ENCODE data around the gene POLR1B. TPM values are rescaled to one million over a fixed set of nuclear protein-coding genes. Genes with fewer than 3 reads are reported as not detected.
A peak's percentile ranks its signal among the peaks of the same experiment; 100 is the strongest.
"Not testable (repeated sequence)": the region's sequence is repeated elsewhere in the genome, so short reads cannot be mapped to it uniquely, and the experiment has no call there.

The POLR1B gene, protein sequence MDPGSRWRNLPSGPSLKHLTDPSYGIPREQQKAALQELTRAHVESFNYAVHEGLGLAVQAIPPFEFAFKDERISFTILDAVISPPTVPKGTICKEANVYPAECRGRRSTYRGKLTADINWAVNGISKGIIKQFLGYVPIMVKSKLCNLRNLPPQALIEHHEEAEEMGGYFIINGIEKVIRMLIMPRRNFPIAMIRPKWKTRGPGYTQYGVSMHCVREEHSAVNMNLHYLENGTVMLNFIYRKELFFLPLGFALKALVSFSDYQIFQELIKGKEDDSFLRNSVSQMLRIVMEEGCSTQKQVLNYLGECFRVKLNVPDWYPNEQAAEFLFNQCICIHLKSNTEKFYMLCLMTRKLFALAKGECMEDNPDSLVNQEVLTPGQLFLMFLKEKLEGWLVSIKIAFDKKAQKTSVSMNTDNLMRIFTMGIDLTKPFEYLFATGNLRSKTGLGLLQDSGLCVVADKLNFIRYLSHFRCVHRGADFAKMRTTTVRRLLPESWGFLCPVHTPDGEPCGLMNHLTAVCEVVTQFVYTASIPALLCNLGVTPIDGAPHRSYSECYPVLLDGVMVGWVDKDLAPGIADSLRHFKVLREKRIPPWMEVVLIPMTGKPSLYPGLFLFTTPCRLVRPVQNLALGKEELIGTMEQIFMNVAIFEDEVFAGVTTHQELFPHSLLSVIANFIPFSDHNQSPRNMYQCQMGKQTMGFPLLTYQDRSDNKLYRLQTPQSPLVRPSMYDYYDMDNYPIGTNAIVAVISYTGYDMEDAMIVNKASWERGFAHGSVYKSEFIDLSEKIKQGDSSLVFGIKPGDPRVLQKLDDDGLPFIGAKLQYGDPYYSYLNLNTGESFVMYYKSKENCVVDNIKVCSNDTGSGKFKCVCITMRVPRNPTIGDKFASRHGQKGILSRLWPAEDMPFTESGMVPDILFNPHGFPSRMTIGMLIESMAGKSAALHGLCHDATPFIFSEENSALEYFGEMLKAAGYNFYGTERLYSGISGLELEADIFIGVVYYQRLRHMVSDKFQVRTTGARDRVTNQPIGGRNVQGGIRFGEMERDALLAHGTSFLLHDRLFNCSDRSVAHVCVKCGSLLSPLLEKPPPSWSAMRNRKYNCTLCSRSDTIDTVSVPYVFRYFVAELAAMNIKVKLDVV
- 10 to 100 TPM in 1 of 2 donors, 1 to 10 TPM in 1; 9.4 to 16.0 TPM for total RNA-seq
- long read RNA-seq, full-length matches to known transcripts, result 10 of 15 reads
- long read RNA-seq, partial matches to known transcripts, result 3 of 15 reads
- long read RNA-seq, other reads (novel, unspliced or antisense), result 2 of 15 reads

DNA sequence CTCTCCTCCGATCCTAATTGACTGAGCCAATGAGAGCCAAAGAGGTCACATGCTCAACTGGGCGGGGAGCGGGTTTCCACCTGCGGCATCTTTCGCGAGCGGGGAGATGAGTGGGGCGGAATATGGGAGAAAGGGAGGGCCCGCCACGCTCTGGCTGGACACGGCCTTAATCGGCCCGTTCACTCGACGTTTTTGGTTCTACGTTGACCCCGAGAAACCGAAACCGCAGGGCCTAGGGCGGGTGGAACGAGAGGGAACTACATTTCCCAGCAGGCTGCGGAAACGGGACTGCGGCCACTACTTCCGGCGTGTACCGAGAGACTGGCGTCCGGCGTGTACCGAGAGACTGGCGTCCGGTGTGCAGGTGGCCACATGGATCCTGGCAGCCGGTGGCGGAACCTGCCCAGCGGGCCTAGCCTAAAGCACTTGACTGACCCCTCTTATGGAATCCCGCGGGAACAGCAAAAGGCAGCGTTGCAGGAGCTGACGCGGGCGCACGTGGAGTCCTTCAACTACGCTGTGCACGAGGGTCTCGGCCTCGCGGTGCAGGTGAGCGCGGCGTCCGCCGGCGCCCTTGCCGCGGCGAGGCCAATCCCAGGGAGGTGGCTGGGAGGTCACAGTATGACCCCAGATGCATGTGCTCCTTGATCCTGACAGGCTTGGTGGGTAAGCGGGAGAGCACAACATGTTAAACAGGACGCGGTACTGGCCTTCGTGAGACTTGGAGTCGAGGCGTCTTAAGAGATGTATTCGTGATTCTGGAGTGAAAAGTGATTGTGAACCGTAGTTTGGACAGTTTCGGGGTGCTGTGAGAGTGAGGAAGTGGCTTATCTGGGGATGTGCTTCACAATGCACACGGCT, at the start of gene POLR1B:
Gene POLR1B (plus strand): TSS at position 343 of the 861 bp plus-strand sequence. CDS start 30 bp downstream, at position 373.
- DNase-seq (peak; percentile 90), ATAC-seq (peak; percentile 95 to 97)
- intact Hi-C loops (cut with DNase I), result loop anchor here (5.0 to 10.0 kb wide), 2 partner anchors 58 to 60 kb away; partner anchors contain the start of gene TTL (in 2 of the 2)

DNA sequence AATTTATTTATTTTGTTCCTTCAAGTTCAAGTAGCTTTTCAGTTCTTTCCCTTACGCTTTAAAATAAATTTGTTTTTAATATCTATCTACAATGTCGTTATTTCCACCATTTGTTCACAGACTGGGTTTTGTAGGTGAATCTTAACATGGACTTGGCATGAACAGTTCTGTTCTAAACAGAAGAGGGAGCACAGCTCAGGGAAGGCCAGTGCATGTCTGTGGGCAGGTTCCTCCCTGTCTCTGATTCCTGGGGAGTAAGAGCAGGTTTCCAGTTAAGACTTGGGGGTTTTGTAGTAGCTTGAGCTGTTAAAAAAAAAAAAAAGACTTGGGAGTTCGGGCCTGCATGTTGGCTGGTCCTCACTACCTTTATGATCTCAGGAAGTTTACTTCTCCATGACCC, 49.2 kb upstream of the POLR1B start:
- DNase-seq (no peak), ATAC-seq (no peak)
- intact Hi-C loops (cut with DNase I), result no loop called here

DNA sequence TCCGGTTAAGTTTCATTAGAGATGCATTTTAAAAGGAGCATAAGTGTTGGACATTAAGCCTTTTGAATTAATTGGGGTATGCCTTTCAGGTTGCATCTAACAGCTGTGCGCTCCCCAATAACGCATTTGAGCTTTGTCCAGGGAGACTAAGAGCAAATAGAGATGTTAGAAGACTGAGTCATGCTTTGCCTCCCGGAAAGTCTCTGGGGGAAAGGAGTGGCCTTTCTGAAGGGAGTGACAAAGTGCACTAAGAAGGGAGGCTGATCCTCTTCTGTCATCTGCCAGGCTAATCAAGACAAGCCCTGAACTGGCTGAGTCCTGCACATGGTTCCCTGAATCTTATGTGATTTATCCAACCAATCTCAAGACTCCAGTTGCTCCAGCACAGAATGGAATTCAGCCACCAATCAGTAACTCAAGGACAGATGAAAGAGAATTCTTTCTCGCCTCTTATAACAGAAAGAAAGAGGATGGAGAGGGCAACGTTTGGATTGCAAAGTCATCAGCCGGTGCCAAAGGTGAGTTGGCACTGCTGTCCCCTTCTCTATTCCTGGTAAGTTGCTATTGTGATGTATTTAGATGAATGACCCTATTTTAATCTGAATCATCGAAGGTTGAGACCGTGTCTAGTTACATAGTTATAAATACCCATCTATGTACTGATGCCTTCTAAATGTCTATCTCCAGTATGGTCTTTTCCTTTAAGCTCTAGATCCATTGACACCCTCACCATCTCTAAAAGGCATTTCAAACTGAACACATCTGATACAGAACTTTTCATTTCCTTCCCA, 48.2 kb upstream of the POLR1B start:
- intact Hi-C loops (cut with DNase I), result no loop called here
- DNase-seq (no peak), ATAC-seq (peak; percentile 41 to 67)

DNA sequence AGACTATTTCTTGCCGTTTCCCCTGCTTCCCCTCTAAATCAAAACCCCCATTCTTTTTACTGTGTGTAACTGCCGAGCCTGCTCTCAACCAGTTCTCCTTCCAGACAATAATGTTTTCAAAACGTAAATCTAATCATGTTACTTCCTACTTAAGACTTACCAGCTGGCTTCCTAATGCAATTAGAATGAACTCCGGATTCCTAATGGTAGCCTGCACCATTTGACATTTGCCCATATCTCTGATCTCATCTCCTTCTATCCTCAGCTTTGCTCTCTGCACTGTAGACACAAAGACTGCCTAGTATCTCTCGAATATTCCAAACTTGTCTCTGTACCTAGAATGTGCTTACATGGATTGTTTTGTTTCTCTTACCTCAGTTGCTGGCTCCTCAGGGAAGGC, 47.4 kb upstream of the POLR1B start:
- DNase-seq, result no peak
- no peak for ATAC-seq
- intact Hi-C loops (cut with DNase I), result no loop called here

DNA sequence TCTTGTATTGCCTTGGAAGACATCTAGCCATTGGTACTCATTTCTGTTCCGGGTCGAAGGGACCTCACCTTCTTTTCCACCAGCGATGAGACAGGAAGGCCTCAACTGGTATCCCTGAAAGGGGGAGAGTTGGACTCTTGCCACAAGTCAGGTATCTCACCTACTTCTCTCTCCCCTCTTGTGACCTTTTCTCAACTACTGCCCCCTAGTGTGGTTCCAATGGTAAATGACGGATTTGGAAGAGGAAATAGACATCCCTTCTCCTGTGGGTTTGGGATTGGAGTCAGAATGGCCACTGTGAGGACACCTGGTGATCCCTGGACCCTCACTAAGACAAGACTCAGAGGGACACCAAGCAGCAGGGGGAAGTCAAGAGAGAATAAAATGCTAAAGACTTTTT, 46.4 kb upstream of the POLR1B start:
- ATAC-seq; DNase-seq; intact Hi-C loops (cut with DNase I): not testable (repeated sequence)

DNA sequence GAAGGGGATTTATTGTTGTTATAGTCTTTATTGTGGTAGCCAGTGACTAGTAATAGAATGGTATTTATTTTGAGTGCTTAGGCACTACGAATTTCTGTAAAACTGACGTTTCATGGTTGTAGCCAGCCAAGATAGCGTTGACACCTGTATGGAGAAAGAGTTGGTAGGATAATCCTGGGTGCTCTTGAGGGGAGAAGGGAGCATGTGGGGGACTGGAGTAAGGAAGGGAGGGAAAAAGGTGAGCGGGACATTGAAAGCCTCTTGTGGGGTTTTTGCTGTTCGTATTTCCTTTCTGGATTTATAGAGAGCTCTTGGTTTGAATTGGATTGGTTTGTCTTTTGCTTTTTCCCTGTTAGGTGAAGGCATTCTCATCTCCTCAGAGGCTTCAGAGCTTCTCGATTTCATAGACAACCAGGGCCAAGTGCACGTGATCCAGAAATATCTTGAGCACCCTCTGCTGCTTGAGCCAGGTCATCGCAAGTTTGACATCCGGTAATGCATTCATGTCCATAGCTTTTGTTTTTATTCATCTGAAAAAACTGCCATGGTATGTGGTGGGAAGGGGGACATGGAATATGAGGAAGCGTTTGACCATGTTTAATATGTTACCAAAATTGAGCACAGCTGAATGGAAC, 41.3 kb upstream of the POLR1B start:
- ATAC-seq, result peak; percentile 30 to 47
- intact Hi-C loops (cut with DNase I); DNase-seq: not testable (repeated sequence)

DNA sequence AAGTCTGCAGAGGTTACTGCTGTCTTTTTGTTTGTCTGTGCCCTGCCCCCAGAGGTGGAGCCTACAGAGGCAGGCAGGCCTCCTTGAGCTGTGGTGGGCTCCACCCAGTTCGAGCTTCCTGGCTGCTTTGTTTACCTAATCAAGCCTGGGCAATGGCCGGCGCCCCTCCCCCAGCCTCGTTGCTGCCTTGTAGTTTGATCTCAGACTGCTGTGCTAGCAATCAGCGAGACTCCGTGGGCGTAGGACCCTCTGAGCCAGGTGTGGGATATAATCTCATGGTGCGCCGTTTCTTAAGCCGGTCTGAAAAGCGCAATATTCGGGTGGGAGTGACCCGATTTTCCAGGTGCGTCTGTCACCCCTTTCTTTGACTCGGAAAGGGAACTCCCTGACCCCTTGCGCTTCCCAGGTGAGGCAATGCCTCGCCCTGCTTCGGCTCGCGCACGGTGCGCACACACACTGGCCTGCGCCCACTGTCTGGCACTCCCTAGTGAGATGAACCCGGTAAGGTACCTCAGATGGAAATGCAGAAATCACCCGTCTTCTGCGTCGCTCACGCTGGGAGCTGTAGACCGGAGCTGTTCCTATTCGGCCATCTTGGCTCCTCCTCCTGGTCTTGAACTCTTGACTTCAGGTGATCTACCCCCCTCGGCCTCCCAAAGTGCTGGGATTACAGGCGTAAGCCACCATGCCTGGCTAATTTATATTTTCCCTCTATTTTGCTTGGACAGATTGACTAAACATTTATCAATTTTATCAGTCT, 32.8 kb upstream of the POLR1B start:
- DNase-seq; intact Hi-C loops (cut with DNase I): not testable (repeated sequence)

DNA sequence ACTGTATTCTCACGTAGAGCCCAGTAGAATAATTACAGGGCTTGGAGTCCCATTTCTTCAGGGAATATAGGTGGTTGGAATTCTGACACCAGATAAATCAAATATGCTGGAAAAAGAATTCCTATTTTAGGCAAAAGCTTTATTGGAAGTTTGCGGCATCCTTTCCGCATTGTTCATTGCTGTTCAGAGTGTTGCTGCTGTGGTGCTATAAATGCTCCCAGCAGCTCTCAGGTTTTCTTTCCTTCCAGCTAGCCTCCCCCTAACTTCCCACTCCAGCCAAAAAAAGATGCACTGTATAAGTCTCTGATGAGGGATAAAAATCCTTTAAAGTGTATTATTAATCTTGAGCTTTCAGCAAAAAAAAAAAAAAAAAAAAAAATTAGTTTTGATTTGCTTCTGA, 25.5 kb upstream of the POLR1B start:
- intact Hi-C loops (cut with DNase I), result no loop called here
- no peak for ATAC-seq
- no peak for DNase-seq

More for the DNA sequence above, 32.8 kb upstream of the POLR1B start:
- ATAC-seq, result not testable (repeated sequence)

DNA sequence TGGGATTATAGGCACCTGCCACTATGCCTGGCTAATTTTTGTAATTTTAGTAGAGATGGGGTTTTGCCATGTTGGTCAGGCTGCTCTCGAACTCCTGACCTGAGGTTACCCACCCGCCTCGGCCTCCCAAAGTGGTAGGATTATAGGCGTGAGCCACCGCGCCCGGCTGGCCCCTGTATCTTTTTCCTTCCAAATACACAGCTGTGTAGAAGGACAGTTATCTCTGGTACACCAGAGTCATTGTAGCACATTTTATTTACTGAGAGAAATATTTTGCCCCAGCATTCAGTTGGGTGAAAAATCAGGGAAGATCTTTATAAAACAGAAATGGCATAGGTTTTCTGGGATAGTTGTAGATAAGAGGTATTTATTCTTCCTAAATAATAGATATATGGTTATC, 23.5 kb upstream of the POLR1B start:
- DNase-seq, result no peak
- intact Hi-C loops (cut with DNase I), result no loop called here
- no peak for ATAC-seq

DNA sequence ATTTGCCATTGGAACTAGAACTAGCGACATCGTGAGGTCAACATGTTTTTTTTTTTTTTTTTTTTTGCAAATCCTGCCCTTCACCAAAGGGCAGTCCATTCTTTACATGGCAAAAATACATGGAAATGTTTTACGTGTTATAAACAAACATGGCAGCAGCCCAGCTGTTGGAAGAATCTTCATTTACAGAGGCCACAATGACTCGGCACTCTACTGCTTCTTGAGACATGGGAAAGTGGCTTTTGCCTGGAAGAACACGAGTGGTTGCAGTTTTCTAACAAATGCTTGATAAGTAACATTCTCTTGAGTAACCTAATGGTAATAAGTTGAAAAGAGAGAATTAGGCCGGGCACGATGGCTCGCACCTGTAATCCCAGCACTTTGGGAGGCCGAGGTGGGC, 22.8 kb upstream of the POLR1B start:
- ATAC-seq (no peak), DNase-seq (no peak)
- intact Hi-C loops (cut with DNase I), result no loop called here

DNA sequence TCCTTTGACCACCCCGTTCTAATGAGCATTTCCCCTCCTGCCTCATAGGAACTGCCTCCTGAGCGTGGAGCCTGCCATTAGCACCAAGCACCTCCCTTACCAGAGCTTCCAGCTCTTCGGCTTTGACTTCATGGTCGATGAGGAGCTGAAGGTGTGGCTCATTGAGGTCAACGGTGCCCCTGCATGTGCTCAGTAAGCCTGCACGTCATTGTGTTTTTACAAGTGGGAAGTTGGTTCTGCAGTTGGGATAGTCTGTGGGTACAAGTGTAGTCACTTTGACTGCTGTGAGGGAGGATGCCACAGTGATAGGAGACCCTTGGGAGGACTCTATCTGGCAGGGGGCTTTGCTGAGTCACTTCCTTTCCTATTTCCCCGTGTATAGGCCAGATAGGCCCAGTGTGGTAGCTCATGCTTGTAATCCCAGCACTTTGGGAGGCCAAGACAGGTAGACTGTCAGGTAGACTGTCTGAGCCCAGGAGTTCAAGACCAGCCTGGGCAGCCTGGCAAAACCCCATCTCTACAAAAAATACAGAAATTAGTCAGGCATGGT, 22.0 kb upstream of the POLR1B start:
- no peak for ATAC-seq
- no peak for DNase-seq
- intact Hi-C loops (cut with DNase I), result no loop called here

DNA sequence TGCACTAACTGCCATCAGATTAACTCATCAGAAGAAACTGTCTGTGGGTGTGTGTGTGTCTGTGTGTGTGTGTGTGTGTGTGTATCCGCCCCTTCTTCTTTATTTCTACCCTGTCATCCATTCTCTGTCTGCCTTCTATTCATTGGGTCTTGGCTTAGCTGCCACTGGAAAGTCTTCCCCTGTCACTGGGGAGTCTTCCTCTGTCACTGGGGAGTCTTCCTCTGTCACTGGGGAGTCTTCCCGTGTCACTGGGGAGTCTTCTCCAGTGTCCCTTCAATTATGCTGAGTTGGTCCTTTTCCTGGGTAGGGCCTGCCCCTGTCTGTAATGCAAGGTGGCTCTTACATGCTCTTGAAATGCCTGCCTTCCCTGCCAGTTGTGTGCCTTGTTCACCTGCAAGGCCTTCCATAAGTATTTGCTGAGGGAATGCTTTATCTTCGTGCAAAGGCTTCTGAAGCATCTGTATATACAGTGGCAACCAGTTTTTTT, 18.9 kb upstream of the POLR1B start:
- ATAC-seq, result no peak
- intact Hi-C loops (cut with DNase I), result no loop called here
- DNase-seq, result no peak

DNA sequence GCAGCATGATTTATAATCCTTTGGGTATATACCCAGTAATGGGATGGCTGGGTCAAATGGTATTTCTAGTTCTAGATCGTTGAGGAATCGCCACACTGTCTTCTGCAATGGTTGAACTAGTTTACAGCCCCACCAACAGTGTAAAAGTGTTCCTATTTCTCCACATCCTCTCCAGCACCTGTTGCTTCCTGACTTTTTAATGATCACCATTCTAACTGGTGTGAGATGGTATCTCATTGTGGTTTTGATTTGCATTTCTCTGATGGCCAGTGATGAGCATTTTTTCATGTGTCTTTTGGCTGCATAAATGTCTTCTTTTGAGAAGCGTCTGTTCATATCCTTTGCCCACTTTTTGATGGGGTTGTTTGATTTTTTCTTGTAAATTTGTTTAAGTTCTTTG, 18.0 kb upstream of the POLR1B start:
- intact Hi-C loops (cut with DNase I); DNase-seq; ATAC-seq: not testable (repeated sequence)

DNA sequence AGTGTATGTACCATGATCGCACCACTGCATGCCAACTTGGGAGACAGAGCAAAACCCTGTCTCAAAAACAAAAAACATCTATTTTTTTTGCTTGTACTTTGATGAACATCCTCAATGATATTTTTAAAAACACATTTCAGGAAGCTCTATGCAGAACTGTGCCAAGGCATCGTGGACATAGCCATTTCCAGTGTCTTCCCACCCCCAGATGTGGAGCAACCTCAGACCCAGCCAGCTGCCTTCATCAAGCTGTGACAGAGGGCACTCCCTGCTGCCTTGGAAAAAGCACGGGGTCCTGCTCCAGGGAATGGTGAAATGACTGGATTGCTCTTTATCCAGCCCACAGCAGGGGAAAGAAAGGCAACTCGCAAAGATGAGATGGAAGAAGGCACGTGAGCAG, 13.7 kb upstream of the POLR1B start:
- DNase-seq (no peak), ATAC-seq (no peak)
- intact Hi-C loops (cut with DNase I), result no loop called here

DNA sequence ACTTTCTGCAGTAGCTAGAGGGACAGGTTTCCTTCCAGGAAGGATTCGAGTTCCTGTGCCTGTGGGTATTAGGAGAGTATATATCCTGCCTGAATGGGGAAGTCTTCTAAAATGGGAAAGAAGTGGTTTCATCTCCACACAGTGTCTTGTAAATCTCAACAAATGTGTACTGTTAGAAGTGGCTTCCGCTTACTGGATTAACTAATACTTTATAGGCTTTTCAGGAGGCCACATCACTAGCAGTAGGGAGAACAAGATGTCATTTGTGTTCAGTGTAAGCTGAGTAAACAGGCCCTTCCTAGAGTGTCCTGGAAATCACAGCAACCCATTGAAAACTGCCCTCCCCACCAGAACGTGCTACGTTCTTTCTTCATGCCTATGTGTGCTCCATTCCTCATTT, 12.5 kb upstream of the POLR1B start:
- DNase-seq, result no peak
- ATAC-seq, result peak in 1 of 2 donors; percentile 25
- intact Hi-C loops (cut with DNase I), result no loop called here

DNA sequence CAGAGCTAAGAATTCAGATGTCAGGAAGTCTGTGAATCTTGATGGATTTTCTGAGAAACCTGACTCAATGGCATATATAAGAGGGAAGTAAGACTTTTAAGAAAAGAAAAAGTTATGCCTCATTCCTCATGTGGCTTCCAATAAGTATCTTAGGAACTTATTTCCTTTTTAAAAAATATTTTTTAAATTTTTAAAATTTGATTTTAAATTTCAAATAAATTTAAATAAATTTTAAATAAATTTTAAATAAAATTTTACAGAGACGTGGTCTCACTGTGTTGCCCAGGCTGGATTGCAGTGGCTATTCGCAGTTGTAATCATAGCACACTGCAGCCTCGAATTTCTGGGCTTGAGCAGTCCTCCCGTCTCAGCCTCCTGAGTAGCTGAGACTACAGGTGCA, 11.5 kb upstream of the POLR1B start:
- intact Hi-C loops (cut with DNase I), result no loop called here
- ATAC-seq (no peak), DNase-seq (no peak)
